ENCODE data around the gene TMEM80.

DNA sequence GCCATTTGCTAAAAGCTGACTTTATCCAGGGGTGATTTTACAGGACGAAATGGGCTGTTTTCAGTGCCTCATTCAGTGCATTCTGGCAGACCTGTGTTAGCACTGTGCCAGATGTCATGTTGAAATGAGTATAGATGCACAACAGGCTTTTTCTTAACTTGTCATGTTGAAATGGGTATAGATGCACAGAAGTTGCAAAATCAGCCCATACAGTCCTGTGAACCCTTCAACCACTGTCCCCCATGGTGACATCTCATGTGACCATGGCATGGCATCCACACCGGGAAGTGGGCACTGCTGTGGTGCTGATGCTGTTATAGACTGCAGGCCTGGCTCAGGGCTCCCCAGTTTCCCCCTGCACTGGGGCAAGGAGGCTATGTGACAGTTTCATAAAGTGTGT is 54.1 kb downstream of the TMEM80 start:
- TF ChIP-seq, protein P1, sequence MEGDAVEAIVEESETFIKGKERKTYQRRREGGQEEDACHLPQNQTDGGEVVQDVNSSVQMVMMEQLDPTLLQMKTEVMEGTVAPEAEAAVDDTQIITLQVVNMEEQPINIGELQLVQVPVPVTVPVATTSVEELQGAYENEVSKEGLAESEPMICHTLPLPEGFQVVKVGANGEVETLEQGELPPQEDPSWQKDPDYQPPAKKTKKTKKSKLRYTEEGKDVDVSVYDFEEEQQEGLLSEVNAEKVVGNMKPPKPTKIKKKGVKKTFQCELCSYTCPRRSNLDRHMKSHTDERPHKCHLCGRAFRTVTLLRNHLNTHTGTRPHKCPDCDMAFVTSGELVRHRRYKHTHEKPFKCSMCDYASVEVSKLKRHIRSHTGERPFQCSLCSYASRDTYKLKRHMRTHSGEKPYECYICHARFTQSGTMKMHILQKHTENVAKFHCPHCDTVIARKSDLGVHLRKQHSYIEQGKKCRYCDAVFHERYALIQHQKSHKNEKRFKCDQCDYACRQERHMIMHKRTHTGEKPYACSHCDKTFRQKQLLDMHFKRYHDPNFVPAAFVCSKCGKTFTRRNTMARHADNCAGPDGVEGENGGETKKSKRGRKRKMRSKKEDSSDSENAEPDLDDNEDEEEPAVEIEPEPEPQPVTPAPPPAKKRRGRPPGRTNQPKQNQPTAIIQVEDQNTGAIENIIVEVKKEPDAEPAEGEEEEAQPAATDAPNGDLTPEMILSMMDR (IDR thresholded peaks at IDR 0.05) = no peak
- TF ChIP-seq POLR2A (IDR thresholded peaks at IDR 0.05) = no peak

Data from lower leg skin (tissue), 3 donors.